B cell (primary cell): ENCODE data around the gene SNTA1.
"Not testable (repeated sequence)": the region's sequence is repeated elsewhere in the genome, so short reads cannot be mapped to it uniquely, and the experiment has no call there.

ENCODE experiments used
- CTCF ChIP-seq: fragments of 200-600 bp; IDR thresholded peaks from one replicate; pipeline ENCODE4 v1.8.0; 2022; ENCODE audit warnings: antibody characterized with exemption, mild to moderate bottlenecking
- EZH2 ChIP-seq: IDR thresholded peaks from 2 replicates; pipeline ENCODE4 v1.6.1; 2012; ENCODE audit warnings: borderline replicate concordance, low read depth, mild to moderate bottlenecking, moderate library complexity, low read length; ENCODE audit not compliant: insufficient read depth, poor library complexity, severe bottlenecking

GRCh38 chr20:33440562-33440961, 3.0 kb downstream of the SNTA1 start:
- TF ChIP-seq CTCF, EZH2: not testable (repeated sequence)
